Measurements from ENCODE around the gene FFAR3. TPM values are rescaled to one million over a fixed set of nuclear protein-coding genes. Genes with fewer than 3 reads are reported as not detected.

FFAR3 gene
- total RNA-seq, 2 experiments from 2014 or later = 0.19 TPM; not detected in 1

GRCh38 chr19:35388277-35389054 lies 30.2 kb downstream of the FFAR3 start:
- BruUV-seq (replicated peaks) = no TSS peak
- ChIA-PET CTCF (ENCODE audit: unreplicated experiment) (no interaction called here), POLR2A (interaction anchor here (0.6 kb wide), 1 partner anchor 356 kb away, joined by 3 read pairs; no protein-coding TSS in a partner anchor)
- DNase-seq (ENCODE audit: low spot score) = no peak
- no peaks in the 10 kb centered on the region for H4K20me1 ChIP-seq (ENCODE audit: insufficient read depth, low read length)
- no peaks in the 10 kb centered on the region for H3K9me2 ChIP-seq (ENCODE audit: insufficient read depth, low read length)
- TF ChIP-seq CTCF (conservative IDR thresholded peaks at IDR 0.05; ENCODE audit: low read length) (no peak), EZH2phosphoT487 (IDR thresholded peaks at IDR 0.05; ENCODE audit: borderline replicate concordance, low read depth, low read length) (no peak)
- intact Hi-C loops (cut with micrococcal nuclease; ENCODE audit: unreplicated experiment) = no loop called here
- H3K27ac ChIP-seq (ENCODE audit: low read depth, low read length, poor library complexity, severe bottlenecking) = no peak overlapping the region
- no peak overlapping the region for H3K4me2 ChIP-seq (ENCODE audit: low read length)
- H3K36me3 ChIP-seq (ENCODE audit: insufficient read depth, low read length) = no peaks in the 10 kb centered on the region
- H2AFZ ChIP-seq (ENCODE audit: low read length) = no peak overlapping the region
- H3K4me3 ChIP-seq (ENCODE audit: low read depth, low read length, poor library complexity, severe bottlenecking) = no peak overlapping the region
- H3K4me1 ChIP-seq (ENCODE audit: insufficient read depth, low read length, poor library complexity, severe bottlenecking) = no peaks in the 10 kb centered on the region
- peaks cover 13% of the 10 kb centered on the region; the same call in 1 of the 2 replicates for H3K9me3 ChIP-seq (ENCODE audit: low read length)
- no peaks in the 10 kb centered on the region for H3K79me2 ChIP-seq (ENCODE audit: insufficient read depth, low read depth, low read length)

- intact Hi-C loops (cut with micrococcal nuclease; ENCODE audit: unreplicated experiment) = no loop called here
- no peak for DNase-seq (ENCODE audit: low spot score)
- Histone ChIP-seq H3K4me2 (ENCODE audit: low read length) (no peak overlapping the region), H3K4me3 (ENCODE audit: low read depth, low read length, poor library complexity, severe bottlenecking) (no peak overlapping the region), H2AFZ (ENCODE audit: low read length) (no peak overlapping the region), H3K4me1 (ENCODE audit: insufficient read depth, low read length, poor library complexity, severe bottlenecking) (no peaks in the 10 kb centered on the region), H3K79me2 (ENCODE audit: insufficient read depth, low read depth, low read length) (no peaks in the 10 kb centered on the region), H3K27ac (ENCODE audit: low read depth, low read length, poor library complexity, severe bottlenecking) (no peak overlapping the region), H4K20me1 (ENCODE audit: insufficient read depth, low read length) (no peaks in the 10 kb centered on the region), H3K9me2 (ENCODE audit: insufficient read depth, low read length) (no peaks in the 10 kb centered on the region), H3K36me3 (ENCODE audit: insufficient read depth, low read length) (no peaks in the 10 kb centered on the region), H3K9me3 (ENCODE audit: low read length) (peaks cover 13% of the 10 kb centered on the region; the same call in 1 of the 2 replicates)
- ChIA-PET CTCF (ENCODE audit: unreplicated experiment) (no interaction called here), POLR2A (interaction anchor here (0.6 kb wide), 1 partner anchor 355 kb away, joined by 3 read pairs; no protein-coding TSS in a partner anchor)
- TF ChIP-seq EZH2phosphoT487 (IDR thresholded peaks at IDR 0.05; ENCODE audit: borderline replicate concordance, low read depth, low read length) (no peak), CTCF (conservative IDR thresholded peaks at IDR 0.05; ENCODE audit: low read length) (no peak)
- no TSS peak for BruUV-seq (replicated peaks)
These were observed 31.1 kb downstream of the FFAR3 start for GRCh38 chr19:35389192-35389861.
